Colon (tissue), 2 donors: Measurements from ENCODE around the gene SRGAP1.
"Not testable (repeated sequence)": the region's sequence is repeated elsewhere in the genome, so short reads cannot be mapped to it uniquely, and the experiment has no call there.

Source experiments
- FAIRE-seq: peaks from 2 replicates; lab custom pipeline; 2012; peaks lifted over from hg19 to GRCh38; lab: Jason Lieb, UNC
- donor health status: control.
- donor health status: control.

Gene SRGAP1

GRCh38 chr12:64085996-64086395 lies 241.5 kb downstream of the SRGAP1 start:
- no peak for FAIRE-seq

- no peak for FAIRE-seq
These were observed 242.4 kb downstream of the SRGAP1 start for GRCh38 chr12:64086946-64087345.

- FAIRE-seq: no peak
These were observed 243.3 kb downstream of the SRGAP1 start for GRCh38 chr12:64087761-64088160.

GRCh38 chr12:64088431-64089349 lies 244.2 kb downstream of the SRGAP1 start:
- FAIRE-seq: no peak

- no peak for FAIRE-seq
These were observed 245.5 kb downstream of the SRGAP1 start for GRCh38 chr12:64090047-64090446.

GRCh38 chr12:64091186-64091585 lies 246.7 kb downstream of the SRGAP1 start:
- FAIRE-seq: no peak

GRCh38 chr12:64092507-64093196 lies 248.2 kb downstream of the SRGAP1 start:
- FAIRE-seq: no peak

GRCh38 chr12:64093689-64094088 lies 249.2 kb downstream of the SRGAP1 start:
- no peak for FAIRE-seq

- FAIRE-seq: no peak
These were observed 253.0 kb downstream of the SRGAP1 start for GRCh38 chr12:64097366-64098105.

GRCh38 chr12:64098709-64099354 lies 254.3 kb downstream of the SRGAP1 start:
- no peak for FAIRE-seq

GRCh38 chr12:64099397-64099796 lies 254.9 kb downstream of the SRGAP1 start:
- no peak for FAIRE-seq

GRCh38 chr12:64102339-64102738 lies 257.8 kb downstream of the SRGAP1 start:
- FAIRE-seq: no peak

GRCh38 chr12:64103825-64104740 lies 259.6 kb downstream of the SRGAP1 start:
- no peak for FAIRE-seq

GRCh38 chr12:64105026-64105425 lies 260.5 kb downstream of the SRGAP1 start:
- FAIRE-seq: no peak

GRCh38 chr12:64107776-64108175 lies 263.3 kb downstream of the SRGAP1 start:
- FAIRE-seq: no peak

- no peak for FAIRE-seq
These were observed 265.2 kb downstream of the SRGAP1 start for GRCh38 chr12:64109706-64110105.

GRCh38 chr12:64110864-64111263 lies 266.4 kb downstream of the SRGAP1 start:
- FAIRE-seq: no peak

- no peak for FAIRE-seq
These were observed 272.5 kb downstream of the SRGAP1 start for GRCh38 chr12:64116969-64117368.

GRCh38 chr12:64120568-64120967 lies 276.1 kb downstream of the SRGAP1 start:
- no peak for FAIRE-seq

- not testable (repeated sequence) for FAIRE-seq
These were observed 276.6 kb downstream of the SRGAP1 start for GRCh38 chr12:64121086-64121485.

GRCh38 chr12:64122154-64122553 lies 277.7 kb downstream of the SRGAP1 start:
- no peak for FAIRE-seq
